Raji (cell line): ENCODE results near the gene TP53RK.

Experiments used
- POLR2A ChIP-seq: IDR thresholded peaks from 2 replicates; pipeline ENCODE4 v1.6.1; 2011; ENCODE audit warnings: low read depth, low read length, control low read depth; ENCODE audit not compliant: insufficient read depth

Gene TP53RK

DNA sequence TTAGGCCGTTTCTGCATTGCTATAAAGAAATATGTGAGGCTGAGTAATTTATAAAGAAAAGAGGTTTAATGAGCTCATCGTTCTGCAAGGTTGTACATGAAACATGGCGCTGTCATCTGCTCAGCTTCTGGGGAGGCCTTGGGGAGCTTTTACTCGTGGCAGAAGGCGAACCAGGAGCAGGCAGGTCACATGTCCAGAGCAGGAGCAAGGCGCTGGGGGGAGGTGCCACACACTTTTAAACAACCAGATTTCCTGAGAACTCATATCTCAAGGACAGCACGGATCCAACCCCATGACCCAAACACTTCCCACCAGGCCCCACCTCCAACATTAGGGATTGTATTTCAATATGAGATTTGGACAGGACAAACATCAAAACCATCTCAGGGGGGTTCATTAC lies 31.6 kb downstream of the TP53RK start:
- no peak for TF ChIP-seq POLR2A

DNA sequence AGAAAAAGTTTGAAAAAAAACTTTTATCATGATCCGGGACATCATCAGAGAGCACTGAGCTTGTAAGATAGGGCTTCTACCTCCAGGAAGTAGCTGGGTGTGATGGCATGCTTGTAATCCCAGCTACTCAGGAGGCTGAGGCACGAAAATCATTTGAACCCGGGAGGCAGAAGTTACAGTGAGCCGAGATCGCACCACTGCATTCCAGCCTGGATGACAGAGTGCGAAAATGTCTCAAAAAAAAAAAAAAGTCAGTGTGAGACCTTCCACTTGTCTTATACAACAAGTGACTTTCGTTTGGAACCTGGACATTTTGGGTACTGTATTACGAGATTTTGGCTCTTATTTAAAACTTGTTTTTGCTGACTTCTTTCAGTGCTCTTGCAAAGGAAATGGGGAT lies 32.1 kb downstream of the TP53RK start:
- TF ChIP-seq POLR2A, result no peak

DNA sequence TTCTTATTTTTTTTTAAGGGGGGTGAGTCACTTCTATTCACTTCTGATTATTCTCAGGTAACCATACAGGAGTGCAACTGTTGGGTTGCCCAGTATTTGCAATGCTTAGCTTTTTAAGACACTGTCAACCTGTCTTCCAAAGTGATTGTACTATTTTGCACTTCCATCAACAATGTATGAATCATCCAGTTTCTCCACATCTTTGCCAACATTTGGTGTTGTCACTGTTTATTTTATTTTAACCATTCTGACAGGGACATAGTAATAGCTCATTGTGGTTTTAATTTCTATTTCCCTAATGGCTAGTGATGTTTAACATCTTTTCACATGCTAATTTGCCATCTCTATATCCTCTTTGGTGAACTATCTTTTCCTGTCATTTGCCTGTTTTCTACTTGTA lies 36.5 kb downstream of the TP53RK start:
- no peak for TF ChIP-seq POLR2A

DNA sequence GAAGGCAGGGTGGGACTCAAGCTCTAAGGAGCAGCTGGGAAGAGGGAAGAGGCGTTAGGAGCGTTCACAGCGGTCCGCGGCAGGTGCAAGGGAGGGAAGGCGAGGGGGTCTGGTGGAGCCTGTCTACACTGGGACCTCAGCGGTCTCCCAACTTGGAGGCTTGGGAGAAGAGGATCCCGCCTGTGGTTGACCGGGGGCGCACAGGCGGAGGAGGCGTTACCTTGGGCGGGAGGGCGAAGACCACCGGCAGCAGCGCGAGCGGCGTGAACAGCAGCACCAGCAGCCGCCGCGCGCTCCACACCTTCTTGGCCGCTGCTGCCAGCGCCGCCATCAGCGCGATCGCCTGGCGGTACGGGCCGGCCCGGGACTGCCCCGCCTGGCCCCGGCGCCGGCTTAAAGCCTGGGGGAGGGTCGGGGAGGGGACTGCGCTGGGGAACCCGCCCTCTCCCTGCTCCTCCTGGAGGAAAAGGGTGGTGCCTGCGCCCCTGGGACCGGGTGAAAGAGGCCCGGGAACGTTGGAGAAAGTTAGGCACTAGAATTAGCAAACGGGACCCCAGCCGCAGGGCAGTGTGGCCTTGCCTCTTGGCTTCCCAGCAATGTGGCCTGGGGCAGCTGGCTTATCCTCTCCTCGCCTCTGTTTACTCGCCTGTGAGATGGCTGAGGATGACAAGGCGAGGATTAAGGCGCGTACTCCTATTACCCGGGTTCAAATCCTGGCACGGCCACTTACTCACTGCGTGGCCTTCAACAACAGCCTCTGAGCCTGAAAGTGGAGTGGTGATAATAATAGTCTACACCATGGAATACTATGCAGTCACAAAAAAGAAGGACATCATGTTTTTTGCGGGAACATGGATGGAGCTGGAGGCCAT lies 37.9 kb downstream of the TP53RK start, which contains the start of gene SLC13A3:
TSS of gene SLC13A3 (minus strand) at position 369 of the 872 bp plus-strand sequence. CDS start at position 331, 38 bp downstream.
- TF ChIP-seq POLR2A, result no peak

DNA sequence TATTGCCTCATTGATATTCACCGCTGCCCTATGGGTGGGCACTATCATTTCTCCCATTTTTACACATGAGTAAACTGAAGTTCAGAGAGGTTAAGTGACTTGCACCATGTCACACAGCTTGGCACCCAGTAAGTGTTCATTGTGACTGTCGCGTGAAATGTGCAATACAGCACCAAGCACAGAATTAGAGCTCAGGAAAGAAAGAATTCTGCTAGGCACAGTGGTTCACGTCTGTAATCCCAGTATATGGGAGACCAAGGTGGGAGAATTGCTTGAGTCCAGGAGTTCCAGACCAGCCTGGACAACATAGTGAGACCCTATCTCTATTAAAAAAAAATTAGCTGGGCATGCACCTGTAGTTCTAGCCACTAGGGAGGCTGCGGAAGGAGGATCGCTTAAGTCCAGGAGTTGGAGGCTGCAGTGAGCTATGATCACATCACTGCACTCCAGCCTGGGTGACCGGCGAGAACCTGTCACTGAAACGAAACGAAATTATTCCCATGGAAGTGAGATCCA lies 38.6 kb downstream of the TP53RK start:
- no peak for TF ChIP-seq POLR2A

DNA sequence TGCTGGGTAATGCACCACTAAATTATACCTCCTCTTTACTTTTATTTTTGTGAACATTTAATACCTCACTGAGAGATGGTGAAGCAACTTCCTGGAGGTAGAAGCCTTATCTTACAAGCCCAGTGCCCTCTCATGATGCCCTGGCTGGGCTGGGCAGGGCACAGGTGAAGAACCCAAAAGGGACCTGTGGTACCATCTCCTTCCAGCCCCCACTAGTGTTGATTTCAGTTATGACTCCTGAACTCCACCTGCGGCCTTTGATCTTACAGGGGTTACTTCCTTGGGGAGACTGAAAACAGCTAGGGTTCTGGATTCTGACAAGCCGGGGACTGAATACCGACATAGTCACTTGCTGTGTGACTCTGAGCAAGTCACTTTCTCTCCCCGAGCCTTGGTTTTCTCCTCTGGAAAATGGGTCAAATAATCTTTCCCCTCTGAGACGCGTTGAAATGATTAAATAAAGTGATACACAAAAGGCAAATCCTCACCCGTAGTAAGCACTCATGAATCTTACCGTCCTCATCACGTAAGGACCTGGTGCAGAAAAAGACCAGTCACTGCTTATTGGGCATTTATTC lies 39.2 kb downstream of the TP53RK start:
- no peak for TF ChIP-seq POLR2A

DNA sequence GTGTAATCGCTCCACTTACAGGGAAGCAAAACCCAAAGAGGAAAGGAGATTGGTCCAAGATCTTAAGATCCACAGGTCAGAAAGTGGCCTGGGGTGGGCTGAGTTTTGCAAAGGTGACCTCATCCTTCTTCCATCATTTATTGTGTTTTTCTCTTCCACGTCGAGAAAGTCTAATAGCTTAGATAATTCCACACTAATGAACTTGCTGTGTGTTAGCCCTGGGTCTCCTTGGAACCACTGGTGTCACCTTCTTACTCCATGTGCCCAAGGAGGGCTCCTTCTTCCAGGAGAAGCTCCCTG lies 39.6 kb downstream of the TP53RK start:
- no peak for TF ChIP-seq POLR2A

DNA sequence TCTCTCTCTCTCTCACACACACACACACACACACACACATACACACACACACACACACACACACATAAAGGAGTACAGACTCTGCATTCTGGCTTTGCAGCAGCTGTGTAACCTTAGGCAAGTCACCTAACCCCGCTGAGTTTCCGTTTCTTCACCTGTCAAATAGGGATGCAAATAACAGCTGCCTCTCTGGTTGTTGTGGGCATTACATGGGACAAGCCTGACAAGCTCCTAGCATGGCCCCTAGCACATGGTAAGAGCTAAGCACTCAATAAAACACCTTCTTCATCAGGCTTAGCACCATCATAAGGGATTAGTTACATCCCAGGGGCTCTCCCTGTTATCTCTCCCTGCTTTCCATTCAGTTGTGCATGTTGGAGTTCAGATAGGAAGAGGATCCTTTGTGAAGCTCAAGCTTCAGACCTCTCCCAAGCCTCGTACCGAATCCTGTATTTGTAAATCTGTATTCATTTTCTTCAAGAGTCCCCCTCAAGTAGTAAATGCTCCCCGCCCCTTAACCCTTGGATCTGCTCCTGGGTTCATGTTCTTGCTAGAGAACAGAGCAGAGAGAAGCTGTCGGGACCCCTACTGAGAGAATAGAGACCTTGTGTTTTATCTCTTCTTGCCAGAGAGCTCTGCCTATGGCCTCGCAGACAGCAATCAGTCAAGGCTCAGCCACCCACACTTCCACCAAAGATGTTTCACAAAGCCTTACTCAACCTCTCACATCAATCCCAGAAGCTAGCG lies 40.2 kb downstream of the TP53RK start:
- TF ChIP-seq POLR2A, result no peak

DNA sequence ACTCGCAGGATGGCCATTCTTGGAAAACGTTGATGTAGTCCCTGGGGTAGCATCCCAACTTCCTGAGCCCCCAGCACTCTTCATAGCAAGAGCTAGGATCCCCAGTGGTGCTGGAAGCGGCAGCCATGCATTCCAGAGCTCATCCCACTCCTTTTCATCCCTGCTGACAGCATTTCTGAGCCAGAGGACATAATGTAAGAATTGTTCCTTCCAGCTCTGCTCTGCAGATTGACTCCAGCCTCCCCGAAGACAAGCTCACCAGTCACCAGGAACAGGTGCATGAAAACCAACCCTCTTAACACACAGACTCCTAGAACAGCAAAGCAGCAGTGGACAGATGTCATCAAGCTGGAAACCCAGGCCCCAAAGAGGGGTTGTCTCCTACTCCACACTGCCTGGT lies 41.8 kb downstream of the TP53RK start:
- TF ChIP-seq POLR2A, result no peak

DNA sequence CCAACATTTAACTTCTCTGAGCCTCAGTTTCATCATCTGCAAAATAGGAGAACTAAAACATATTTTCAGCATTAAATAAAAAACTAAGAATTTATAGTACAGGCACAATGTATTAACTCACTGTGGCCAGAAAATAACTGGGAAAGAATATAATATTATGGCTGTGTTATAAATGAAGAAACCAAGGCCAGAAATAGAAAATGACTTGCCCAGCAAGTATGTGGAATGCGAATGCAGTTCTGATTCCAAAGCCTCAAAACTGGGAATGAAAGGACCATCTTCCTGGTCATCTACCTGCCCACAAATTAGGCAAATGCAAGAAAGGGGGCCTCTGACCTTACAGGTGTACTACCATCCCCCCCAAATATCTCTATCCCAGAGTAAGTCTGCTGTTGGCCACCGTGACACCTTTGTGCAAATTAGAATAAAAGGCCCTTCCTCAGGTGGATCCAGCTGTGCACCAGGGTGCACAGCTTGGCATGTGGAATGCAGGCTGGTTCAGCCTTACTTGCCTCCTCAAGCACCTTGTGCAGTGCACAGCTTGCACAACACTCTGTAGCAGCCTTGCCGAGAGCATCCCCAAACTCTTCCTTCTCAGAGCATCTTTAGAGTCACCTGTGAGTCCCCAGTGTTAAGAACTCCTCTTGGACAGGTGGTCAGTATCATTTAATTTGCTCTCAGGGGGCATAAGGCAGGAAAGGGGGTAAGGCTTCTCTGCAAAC lies 42.4 kb downstream of the TP53RK start:
- no peak for TF ChIP-seq POLR2A

DNA sequence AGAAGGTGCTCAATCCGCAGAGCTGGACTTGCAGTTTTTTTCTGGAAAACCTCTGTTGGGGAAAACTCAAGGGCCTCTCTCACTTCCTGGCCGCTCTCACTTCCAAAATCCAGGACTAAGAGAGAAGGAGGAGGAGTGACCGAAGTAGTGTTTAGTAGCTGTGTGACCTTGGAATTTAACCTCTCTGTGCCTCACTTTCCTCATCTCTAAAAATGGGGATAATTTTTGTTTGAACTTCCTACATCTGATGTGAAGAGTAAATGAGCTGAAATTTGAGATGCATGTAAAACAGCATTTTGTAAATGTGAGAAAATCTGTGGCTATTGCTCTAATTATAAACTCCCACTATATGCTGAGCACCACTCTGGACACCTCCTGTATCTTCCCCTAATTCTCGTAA lies 43.1 kb downstream of the TP53RK start:
- TF ChIP-seq POLR2A, result no peak

DNA sequence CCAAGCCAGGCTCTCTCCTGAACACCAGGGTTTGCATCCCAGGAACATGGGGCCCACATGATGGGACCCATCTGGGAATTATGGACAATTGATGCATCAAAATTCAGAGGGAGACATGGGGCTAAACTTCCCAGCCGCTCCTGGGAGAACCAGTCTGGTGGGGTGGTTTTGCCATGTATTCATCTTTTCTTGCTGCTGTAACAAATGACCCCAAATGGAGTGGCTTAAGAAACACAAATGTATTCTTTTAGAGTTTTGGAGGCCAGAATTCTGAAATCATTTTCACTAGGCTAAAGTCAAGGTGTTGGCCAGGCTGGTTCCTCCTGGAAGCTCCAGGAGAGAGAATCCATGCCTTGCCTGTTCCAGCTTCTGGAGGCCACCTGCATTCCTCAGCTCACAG lies 44.5 kb downstream of the TP53RK start:
- TF ChIP-seq POLR2A, result no peak

DNA sequence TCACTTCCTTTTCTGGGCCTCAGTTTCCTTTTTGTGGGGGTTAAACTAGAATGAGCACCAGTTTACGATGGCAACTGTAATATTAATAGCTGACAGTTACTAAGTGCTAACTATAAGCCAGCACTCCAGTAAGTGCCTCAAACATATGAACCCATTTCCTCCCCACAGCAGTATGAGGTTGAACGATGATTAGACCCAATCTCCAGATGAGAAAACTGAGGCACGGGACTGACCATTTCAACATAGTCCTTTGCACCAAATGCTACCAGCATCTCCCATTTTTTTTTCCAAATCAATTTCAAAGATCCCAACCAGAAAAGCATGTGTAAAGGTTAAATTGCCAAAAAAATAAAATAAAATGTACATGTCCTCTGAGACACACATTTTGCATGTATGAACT lies 45.1 kb downstream of the TP53RK start:
- TF ChIP-seq POLR2A, result no peak

DNA sequence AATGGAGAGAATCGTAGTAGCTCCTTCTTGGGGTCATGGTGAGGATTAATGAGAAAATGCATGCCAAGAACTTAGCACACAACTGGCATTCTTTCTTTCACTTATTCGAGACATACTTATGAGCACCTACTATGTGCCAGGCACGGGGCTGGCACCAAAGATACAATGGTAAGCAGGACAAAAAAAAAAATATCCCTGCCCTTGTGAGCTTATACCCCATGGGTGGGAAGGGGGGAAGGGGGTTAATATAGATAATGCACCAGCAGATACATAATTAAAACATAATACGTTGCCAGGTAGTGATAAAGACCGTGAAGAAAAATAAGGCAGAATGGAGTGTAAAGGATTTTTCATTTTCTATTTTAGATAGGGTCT lies 46.3 kb downstream of the TP53RK start:
- TF ChIP-seq POLR2A, result no peak

DNA sequence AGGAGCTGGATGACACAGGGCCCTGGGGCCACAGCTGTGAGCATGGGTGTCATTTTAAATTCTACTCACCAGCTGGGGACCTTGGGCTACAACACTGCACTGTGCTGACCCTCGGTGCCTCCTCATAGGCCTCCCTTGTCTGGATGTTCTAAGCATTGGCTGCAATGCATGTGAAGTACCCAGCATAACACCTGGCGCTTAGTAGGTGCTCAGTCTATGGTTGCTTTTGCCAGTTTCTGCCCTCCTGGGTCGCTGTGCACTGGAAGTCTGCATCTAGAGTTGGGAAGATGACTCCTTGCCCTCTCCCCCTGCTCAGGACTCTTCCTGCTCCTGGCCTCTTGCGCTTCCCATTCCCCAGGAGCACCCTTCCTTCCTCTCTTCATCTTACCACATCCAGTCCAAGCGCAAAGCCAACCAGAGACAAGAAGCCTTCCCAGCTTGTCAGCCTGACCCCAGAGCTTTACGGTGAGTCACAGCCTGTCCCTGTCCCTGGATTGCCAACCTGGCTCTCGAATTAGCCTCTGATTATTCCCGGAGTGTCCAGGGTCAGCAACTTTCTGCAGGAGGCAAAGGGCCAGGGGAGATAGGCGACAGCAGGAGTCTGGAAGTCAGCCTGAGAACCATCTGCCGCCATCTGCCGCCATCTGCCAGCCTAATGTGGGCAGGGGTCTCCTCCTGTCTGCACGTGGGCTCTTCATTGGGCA lies 46.8 kb downstream of the TP53RK start:
- no peak for TF ChIP-seq POLR2A
